Astrocyte (in vitro differentiated cells and primary cell): ENCODE data around the gene EIF4G3. TPM values are rescaled to one million over a fixed set of nuclear protein-coding genes. Genes with fewer than 3 reads are reported as not detected.
"Not testable (repeated sequence)": the region's sequence is repeated elsewhere in the genome, so short reads cannot be mapped to it uniquely, and the experiment has no call there.

Experiments
- DNase-seq: peaks from one replicate; pipeline ENCODE4 v3.0.0-alpha.2; 2010; ENCODE audit warnings: low read depth
- FAIRE-seq: peaks from 2 replicates; lab custom pipeline; 2011; peaks lifted over from hg19 to GRCh38; lab: Jason Lieb, UNC
- H2AFZ ChIP-seq: 2 replicates; pipeline ENCODE4 v1.6.0; 2012; ENCODE audit warnings: low read depth, low read length, inconsistent platforms
- H3K27ac ChIP-seq: 2 replicates; pipeline ENCODE4 v1.5.1; 2011; ENCODE audit warnings: low read depth, low read length, inconsistent platforms
- H3K27me3 ChIP-seq: 2 replicates; pipeline ENCODE4 v1.6.0; 2011; ENCODE audit warnings: low read length, inconsistent platforms; ENCODE audit not compliant: insufficient read depth
- H3K36me3 ChIP-seq: 2 replicates; pipeline ENCODE4 v1.5.1; 2011; ENCODE audit warnings: low read length, inconsistent platforms; ENCODE audit not compliant: insufficient read depth
- H3K4me1 ChIP-seq: 2 replicates; pipeline ENCODE4 v1.5.1; 2011; ENCODE audit warnings: low read length, inconsistent platforms; ENCODE audit not compliant: insufficient read depth
- H3K4me2 ChIP-seq: 2 replicates; pipeline ENCODE4 v1.6.0; 2012; ENCODE audit warnings: low read length, inconsistent platforms
- H3K4me3 ChIP-seq: 2 replicates; pipeline ENCODE4 v1.5.1; 2011; ENCODE audit warnings: low read depth, mild to moderate bottlenecking, low read length, inconsistent platforms; ENCODE audit not compliant: insufficient read depth
- H3K79me2 ChIP-seq: 2 replicates; pipeline ENCODE4 v1.6.0; 2012; ENCODE audit warnings: mild to moderate bottlenecking, low read length, inconsistent platforms; ENCODE audit not compliant: insufficient read depth
- H3K9ac ChIP-seq: 2 replicates; pipeline ENCODE4 v1.6.0; 2012; ENCODE audit warnings: mild to moderate bottlenecking, low read length, inconsistent platforms
- H3K9me3 ChIP-seq: 2 replicates; pipeline ENCODE4 v1.5.1; 2012; ENCODE audit warnings: low read depth, mild to moderate bottlenecking, low read length, inconsistent platforms; ENCODE audit not compliant: insufficient read depth
- H4K20me1 ChIP-seq: 2 replicates; pipeline ENCODE4 v1.6.0; 2012; ENCODE audit warnings: low read length, inconsistent platforms; ENCODE audit not compliant: insufficient read depth
- H3K27ac Mint-ChIP-seq: one replicate; pipeline ENCODE4 v1.8.0; 2021; ENCODE audit warnings: mild to moderate bottlenecking, mixed read lengths; ENCODE audit not compliant: unreplicated experiment
- H3K27me3 Mint-ChIP-seq: one replicate; pipeline ENCODE4 v1.8.0; 2021; ENCODE audit warnings: low read depth, mixed read lengths; ENCODE audit not compliant: unreplicated experiment
- H3K36me3 Mint-ChIP-seq: one replicate; pipeline ENCODE4 v1.8.0; 2021; ENCODE audit warnings: low read depth, mixed read lengths; ENCODE audit not compliant: unreplicated experiment
- H3K4me1 Mint-ChIP-seq: one replicate; pipeline ENCODE4 v1.8.0; 2021; ENCODE audit warnings: low read depth, mixed read lengths; ENCODE audit not compliant: unreplicated experiment
- H3K4me3 Mint-ChIP-seq: one replicate; pipeline ENCODE4 v1.8.0; 2021; ENCODE audit warnings: mild to moderate bottlenecking, moderate library complexity, mixed read lengths; ENCODE audit not compliant: unreplicated experiment
- H3K9me3 Mint-ChIP-seq: one replicate; pipeline ENCODE4 v1.8.0; 2021; ENCODE audit warnings: mild to moderate bottlenecking, mixed read lengths; ENCODE audit not compliant: unreplicated experiment
- EZH2 ChIP-seq: IDR thresholded peaks from 2 replicates; pipeline ENCODE4 v1.6.1; 2012; ENCODE audit warnings: mild to moderate bottlenecking, low read length, inconsistent platforms; ENCODE audit not compliant: insufficient read depth
- total RNA-seq: library from RNA; stranded (reverse); gene quantifications from 2 replicates; pipeline ENCODE4 v1.2.1, GENCODE V29; 2021
- TF ChIP-seq, protein P1 (sequence below): IDR thresholded peaks from 2 replicates; pipeline ENCODE4 v1.5.1; 2011; ENCODE audit warnings: low read depth, mild to moderate bottlenecking, inconsistent platforms, low read length, moderate library complexity; ENCODE audit not compliant: insufficient read depth

The EIF4G3 gene
- total RNA-seq, 1 donor from 2014 or later: 76.1 TPM

DNA sequence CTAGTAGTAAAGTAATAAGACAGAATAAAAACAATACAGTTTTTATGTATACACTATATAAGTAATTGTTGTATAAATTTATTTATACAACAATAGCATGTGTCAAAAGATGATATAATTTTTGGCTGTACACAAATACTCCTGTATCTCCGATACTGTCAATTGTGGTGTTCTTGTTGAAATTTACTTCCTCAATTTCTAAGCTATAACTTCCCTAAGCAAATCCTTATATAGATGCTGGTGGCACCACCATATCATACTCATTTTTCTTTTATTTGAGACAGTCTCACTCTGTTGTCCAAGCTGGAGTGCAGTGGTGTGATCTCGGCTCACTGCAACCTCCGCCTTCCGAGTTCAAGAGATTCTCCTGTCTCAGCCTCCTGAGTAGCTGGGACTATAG lies 248.6 kb downstream of the EIF4G3 start:
- no peaks in the 10 kb centered on the region for H3K79me2 ChIP-seq
- H3K4me1 Mint-ChIP-seq: peaks cover 6% of the 10 kb centered on the region
- H3K9ac ChIP-seq: no peak overlapping the region
- no peaks in the 10 kb centered on the region for H3K4me1 ChIP-seq
- no peak overlapping the region for H3K4me3 ChIP-seq
- H3K27ac ChIP-seq: no peak overlapping the region
- no peak overlapping the region for H3K4me3 Mint-ChIP-seq
- no peak for TF ChIP-seq EZH2
- TF ChIP-seq, protein P1, sequence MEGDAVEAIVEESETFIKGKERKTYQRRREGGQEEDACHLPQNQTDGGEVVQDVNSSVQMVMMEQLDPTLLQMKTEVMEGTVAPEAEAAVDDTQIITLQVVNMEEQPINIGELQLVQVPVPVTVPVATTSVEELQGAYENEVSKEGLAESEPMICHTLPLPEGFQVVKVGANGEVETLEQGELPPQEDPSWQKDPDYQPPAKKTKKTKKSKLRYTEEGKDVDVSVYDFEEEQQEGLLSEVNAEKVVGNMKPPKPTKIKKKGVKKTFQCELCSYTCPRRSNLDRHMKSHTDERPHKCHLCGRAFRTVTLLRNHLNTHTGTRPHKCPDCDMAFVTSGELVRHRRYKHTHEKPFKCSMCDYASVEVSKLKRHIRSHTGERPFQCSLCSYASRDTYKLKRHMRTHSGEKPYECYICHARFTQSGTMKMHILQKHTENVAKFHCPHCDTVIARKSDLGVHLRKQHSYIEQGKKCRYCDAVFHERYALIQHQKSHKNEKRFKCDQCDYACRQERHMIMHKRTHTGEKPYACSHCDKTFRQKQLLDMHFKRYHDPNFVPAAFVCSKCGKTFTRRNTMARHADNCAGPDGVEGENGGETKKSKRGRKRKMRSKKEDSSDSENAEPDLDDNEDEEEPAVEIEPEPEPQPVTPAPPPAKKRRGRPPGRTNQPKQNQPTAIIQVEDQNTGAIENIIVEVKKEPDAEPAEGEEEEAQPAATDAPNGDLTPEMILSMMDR: no peak
- peaks cover 5% of the 10 kb centered on the region for H4K20me1 ChIP-seq
- H3K9me3 Mint-ChIP-seq: no peaks in the 10 kb centered on the region
- no peak overlapping the region for H3K27ac Mint-ChIP-seq
- peaks cover 25% of the 10 kb centered on the region for H3K36me3 Mint-ChIP-seq
- no peaks in the 10 kb centered on the region for H3K9me3 ChIP-seq
- H3K27me3 ChIP-seq: no peaks in the 10 kb centered on the region
- H3K4me2 ChIP-seq: no peak overlapping the region
- DNase-seq (no peak), FAIRE-seq (no peak)
- H3K27me3 Mint-ChIP-seq: no peaks in the 10 kb centered on the region
- H2AFZ ChIP-seq: no peak overlapping the region
- peaks cover 7% of the 10 kb centered on the region for H3K36me3 ChIP-seq

DNA sequence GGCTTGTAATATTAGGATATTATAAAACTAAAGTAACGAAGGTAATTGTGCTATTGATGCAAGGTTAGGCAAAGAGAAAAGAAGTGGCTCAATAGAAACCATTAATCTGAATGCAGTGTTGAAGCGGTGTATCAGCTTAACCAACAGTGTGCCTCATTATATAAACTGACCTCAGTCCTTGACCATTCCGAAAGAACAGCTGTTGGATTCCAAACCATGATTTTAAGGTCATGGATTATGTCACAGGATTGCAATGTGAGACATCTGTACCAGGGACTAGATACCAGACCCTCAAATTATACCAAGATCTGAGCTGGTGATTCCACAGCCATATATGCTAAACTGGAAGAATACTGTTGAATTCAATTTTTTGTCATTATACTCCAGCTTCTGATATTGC lies 255.4 kb downstream of the EIF4G3 start:
- Mint-ChIP-seq H3K4me3 (no peak overlapping the region), H3K36me3 (no peaks in the 10 kb centered on the region), H3K4me1 (peaks cover 8% of the 10 kb centered on the region), H3K9me3 (no peaks in the 10 kb centered on the region), H3K27me3 (no peaks in the 10 kb centered on the region), H3K27ac (no peak overlapping the region)
- TF ChIP-seq EZH2: no peak
- TF ChIP-seq, protein P1: no peak
- no peak overlapping the region for H3K4me2 ChIP-seq
- H3K27ac ChIP-seq: no peak overlapping the region
- FAIRE-seq: no peak
- H2AFZ ChIP-seq: no peak overlapping the region
- no peaks in the 10 kb centered on the region for H3K4me1 ChIP-seq
- DNase-seq: peak; percentile 8
- H3K79me2 ChIP-seq: no peaks in the 10 kb centered on the region
- H3K36me3 ChIP-seq: no peaks in the 10 kb centered on the region
- no peak overlapping the region for H3K9ac ChIP-seq
- peaks cover 6% of the 10 kb centered on the region for H4K20me1 ChIP-seq
- H3K27me3 ChIP-seq: no peaks in the 10 kb centered on the region
- H3K9me3 ChIP-seq: no peaks in the 10 kb centered on the region
- no peak overlapping the region for H3K4me3 ChIP-seq

DNA sequence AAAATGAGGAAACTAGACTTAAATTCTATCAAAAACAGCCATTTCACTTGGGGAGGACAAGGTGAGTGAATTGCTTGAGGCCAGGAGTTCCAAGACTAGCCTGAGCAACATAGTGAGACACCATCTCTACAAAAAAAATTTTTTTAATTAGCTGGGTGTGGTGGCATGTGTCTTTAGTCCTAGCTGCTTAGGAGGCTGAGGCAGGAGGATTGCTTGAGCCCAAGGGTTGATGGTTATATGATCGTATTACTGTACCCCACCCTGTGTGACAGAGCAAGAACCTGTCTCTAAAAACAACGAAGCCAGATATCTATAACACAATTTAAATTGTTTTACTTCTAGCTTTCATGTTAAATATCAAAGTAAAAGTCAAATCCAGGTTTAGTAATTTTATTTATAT lies 263.5 kb downstream of the EIF4G3 start:
- Histone ChIP-seq H3K4me3 (no peak overlapping the region), H2AFZ (no peak overlapping the region), H3K36me3 (no peaks in the 10 kb centered on the region), H3K4me1 (no peaks in the 10 kb centered on the region), H3K9me3 (no peaks in the 10 kb centered on the region), H3K27me3 (no peaks in the 10 kb centered on the region), H3K4me2 (no peak overlapping the region), H3K27ac (no peak overlapping the region), H3K79me2 (no peaks in the 10 kb centered on the region), H3K9ac (no peak overlapping the region), H4K20me1 (peaks cover 9% of the 10 kb centered on the region)
- no peaks in the 10 kb centered on the region for H3K9me3 Mint-ChIP-seq
- no peak for DNase-seq
- peaks cover 3% of the 10 kb centered on the region for H3K36me3 Mint-ChIP-seq
- H3K27ac Mint-ChIP-seq: no peak overlapping the region
- FAIRE-seq: no peak
- no peak overlapping the region for H3K4me3 Mint-ChIP-seq
- H3K27me3 Mint-ChIP-seq: no peaks in the 10 kb centered on the region
- no peaks in the 10 kb centered on the region for H3K4me1 Mint-ChIP-seq
- TF ChIP-seq, protein P1: no peak
- no peak for TF ChIP-seq EZH2

DNA sequence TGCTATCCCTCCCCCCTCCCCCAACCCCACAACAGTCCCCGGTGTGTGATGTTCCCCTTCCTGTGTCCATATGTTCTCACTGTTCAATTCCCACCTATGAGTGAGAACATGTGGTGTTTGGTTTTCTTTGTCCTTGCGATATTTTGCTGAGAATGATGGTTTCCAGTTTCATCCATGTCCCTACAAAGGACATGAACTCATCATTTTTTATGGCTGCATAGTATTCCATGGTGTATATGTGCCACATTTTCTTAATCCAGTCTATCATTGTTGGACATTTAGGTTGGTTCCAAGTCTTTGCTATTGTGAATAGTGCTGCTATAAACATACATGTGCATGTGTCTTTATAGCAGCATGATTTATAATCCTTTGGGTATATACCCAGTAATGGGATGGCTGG lies 269.2 kb downstream of the EIF4G3 start:
- not testable (repeated sequence) for H3K4me3 ChIP-seq, DNase-seq, H3K27ac ChIP-seq, H3K36me3 Mint-ChIP-seq, H3K4me3 Mint-ChIP-seq, H3K4me2 ChIP-seq, H3K27ac Mint-ChIP-seq, H4K20me1 ChIP-seq, FAIRE-seq, H2AFZ ChIP-seq, H3K4me1 Mint-ChIP-seq, H3K9me3 Mint-ChIP-seq, H3K36me3 ChIP-seq, H3K4me1 ChIP-seq, H3K79me2 ChIP-seq, H3K9me3 ChIP-seq, H3K27me3 ChIP-seq, H3K27me3 Mint-ChIP-seq, H3K9ac ChIP-seq
